Activated CD8-positive, alpha-beta memory T cell treated with anti-CD3 and anti-CD28 coated beads, Interleukin-2, amount 50 U/mL, for 1 hour (primary cell): ENCODE data around the gene MYZAP.
"Not testable (repeated sequence)": the region's sequence is repeated elsewhere in the genome, so short reads cannot be mapped to it uniquely, and the experiment has no call there.

Experiments used
- DNase-seq: peaks from one replicate; pipeline ENCODE4 v3.0.0-alpha.2; 2020; ENCODE audit errors: extremely low read depth

The MYZAP gene

DNA sequence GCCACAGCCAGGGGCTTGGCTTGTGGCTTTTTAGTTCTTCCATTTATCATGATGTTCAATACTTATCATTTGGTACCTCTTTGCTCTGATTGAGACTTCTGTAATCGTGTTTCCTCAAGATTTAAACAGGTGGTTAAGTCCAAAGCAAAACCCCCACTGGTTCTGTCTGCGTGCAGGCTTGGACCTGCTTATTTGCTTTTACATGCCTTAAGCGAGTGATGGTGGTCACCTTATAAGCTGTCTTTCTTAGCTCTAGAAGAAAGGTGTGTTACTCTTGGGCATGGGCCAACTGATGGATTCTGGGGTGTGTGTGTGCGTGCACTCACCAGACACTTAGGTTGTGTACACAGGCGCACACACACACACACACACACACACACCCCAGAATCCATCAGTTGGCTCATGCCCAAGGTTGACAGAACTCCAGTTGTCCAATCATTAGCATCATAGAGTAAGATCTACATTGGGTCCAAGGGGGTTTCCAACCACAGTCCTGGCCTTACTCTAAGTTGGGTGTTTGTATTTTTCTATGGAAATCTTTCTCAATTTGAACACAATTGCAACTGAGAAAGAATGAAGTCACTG, 1.2 kb downstream of the MYZAP start:
- DNase-seq = no peak

- DNase-seq = no peak
Observed at GRCh38 chr15:57594479-57594878, 2.8 kb downstream of the MYZAP start.

DNA sequence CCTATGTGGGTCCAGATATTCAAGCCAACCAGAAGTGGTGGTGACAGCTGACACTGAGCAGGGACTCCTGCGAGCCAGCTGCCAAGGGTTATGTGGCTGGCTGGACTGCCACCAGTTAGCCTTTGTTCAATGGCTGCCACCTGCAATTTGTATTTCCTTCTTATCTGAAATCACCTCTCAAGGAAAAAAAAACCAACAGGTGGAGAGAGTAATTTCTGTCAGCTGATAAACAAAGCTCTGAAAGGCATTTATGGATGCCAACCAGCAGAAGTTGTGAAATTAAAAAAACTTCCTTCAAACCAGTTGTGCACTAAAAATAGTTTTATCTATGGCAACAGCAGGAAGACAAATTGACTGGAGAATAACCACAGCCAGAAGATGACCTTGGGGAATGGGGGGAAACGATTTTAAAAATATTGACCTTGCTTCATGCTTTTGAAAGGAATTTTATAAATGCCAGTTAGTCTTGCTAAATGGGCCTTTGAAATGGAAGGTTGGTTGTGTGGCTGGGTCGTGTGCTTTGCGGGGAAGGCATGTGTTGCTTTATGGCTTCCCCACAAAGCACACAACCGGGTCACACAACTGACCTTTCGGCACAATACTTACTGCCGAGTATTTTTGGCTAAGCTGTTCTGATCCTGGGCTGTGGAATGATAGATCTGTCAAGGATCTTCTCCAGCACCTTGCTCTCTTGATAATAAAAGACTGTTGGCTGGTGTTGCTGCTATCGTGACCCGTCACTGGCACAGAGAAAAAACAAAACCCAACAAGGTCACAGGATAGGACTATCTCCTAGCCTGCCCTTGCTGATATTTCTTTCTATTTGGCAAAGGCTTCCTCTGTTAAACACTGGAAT, 3.5 kb downstream of the MYZAP start:
- no peak for DNase-seq

GRCh38 chr15:57596301-57596855, 4.7 kb downstream of the MYZAP start:
- DNase-seq = no peak

DNA sequence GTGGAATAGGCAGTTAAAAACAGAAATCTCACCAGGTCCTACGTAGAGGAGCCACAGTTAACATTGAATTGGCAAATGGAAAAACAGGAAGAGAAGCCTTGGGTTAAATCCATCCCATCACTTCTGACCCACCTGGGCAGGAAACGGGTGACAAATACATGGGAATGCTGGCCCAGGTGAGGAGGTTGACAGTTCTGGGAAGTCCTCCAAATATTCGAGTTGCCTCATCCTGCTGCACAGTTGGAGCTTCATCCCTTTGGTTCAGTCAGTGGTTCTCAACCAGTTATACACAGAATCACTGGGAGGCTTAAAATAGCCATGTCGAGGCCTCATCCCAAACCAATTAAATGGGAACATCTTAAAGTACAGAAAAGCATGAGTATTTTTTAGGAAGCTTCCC, 5.3 kb downstream of the MYZAP start:
- DNase-seq = no peak

DNA sequence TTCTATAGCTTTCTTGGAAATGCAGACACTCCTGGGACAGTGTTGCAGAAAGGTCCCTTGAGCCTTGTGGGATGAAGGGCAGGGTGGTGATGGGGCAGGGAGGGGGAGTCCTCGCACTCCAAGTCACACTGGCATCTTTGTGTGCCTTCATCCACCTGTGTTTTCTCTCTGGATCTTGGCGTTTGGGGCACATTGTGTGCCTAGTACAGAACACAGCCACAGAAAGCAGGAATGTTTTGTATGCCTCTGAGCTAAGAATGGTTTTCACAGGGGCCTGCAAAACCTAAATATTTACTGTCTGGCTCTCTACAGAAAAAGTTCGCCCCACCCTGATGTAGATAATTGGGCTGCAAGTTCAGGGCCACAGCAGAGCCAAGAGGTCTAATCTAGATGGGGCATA, 5.7 kb downstream of the MYZAP start:
- DNase-seq = no peak

GRCh38 chr15:57598346-57598745, 6.6 kb downstream of the MYZAP start:
- DNase-seq = no peak

DNA sequence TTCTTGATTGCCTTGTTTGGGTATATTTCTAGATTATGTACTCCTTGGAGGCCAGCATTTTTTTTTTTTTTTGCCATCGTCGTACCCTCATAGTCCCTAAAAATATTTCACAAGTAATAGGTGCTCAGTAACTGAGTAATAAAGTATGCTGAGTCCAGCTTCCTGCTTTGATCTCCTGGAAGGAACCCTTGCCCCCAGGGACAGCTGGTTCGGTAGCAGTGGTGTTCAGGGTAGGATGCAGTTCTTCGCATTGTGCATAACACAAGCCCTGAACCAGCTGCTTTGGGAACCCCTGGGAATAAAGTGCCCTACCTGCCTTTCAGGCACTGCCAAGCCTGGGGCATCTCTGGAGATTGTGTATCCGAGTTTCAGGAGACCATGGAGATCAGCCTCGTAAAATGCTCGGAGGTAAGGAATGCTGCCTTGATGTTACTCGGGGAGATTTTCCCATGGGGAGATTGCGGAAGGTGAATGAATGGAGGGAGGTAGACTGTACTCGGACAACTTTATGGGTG, 7.6 kb downstream of the MYZAP start:
- DNase-seq = no peak

GRCh38 chr15:57600197-57600596, 8.5 kb downstream of the MYZAP start:
- DNase-seq = no peak

GRCh38 chr15:57604507-57604906, 12.8 kb downstream of the MYZAP start:
- no peak for DNase-seq

DNA sequence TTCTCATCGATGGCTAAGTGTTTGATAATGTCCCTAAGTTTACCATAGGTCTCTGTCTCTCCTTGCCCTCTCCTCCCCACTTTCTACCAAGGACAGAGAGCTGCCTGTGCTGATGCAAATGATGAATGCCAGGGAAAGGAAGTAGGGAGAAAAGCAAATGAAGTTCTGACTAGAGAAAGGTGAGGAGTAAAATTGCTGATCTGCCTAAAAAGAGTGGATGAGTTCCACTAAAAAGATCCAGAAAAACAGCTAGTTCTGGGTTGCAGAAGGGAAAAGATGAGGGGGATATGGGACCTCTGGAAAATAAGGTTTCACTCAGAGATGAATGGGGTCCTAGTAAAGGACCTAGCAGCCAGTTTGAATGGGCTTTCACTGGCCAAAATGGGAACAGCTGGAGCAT, 13.8 kb downstream of the MYZAP start:
- DNase-seq = no peak

- no peak for DNase-seq
Observed at GRCh38 chr15:57606048-57606447, 14.3 kb downstream of the MYZAP start.

DNA sequence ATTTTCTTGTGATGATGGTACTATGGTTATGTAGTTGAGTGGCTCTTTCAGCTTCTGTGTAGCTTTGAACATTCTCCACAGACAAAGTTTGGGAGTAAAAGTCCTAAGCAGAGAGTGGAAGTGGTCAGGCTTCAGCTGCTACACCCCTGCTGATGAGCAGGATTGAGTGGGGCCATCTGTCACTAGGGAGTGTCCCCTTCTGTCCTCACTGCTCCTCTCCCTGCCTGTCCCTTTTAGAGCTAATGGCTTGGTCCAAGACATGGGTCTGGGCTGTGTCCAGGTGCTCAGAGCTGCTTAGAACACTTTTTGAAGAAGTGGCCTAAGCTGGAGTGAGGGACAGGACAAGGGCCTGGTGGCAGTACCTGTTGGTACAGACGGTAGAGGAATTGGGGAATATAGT, 15.1 kb downstream of the MYZAP start:
- DNase-seq = no peak

DNA sequence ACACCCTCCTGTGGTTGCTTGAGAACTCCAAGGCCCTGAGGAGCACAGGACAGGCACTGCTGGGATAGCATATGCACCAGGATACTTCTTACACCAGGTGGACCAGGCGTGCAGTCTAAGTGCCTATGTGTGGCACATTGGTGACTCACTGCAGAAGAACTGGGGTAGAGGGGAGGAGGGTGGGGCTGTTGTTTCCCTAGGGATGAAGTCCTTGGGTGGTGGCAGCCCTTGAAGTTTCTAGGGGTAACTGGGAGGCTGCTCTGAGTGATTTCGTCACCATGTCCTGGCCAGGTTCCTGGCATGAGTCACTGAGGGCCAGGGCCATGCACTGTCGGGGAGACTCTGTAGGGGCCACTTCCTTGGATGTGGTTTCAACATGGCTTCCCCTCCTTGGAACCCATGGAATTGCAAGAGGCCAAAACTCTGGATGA, 15.9 kb downstream of the MYZAP start:
- no peak for DNase-seq

DNA sequence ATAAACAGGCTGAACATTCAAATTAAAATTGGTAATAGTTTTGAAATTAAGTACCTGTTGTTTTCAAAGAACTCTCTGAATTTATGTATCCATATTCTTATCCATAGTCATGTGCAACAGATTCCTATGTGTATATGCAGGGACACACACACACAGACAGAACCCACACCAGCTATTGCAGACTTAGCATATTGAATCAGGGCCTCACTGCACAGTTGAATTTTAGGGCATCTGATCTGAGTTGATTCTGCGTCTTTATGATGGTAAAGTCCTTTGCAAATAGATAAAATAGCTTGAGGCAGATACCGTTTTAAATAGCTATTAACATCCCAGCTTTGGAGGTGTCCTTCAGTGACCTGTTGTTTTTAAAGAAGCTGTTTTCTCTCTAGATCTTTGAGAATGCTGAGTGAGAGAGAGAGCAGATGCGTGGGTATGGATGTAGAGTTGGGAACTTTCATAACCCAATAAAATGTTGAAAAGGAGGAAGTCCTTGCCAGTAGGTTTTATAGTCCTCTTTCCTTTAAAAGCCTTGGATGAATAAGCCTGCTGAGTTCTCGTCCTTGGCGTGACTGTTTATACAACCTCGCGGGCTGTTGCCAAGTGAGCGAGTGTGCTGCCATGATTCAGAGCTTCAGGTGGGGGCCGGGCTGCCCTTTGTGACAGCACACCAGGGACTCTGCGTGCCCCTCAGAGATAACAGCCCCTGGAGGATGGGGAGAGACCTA, 18.3 kb downstream of the MYZAP start:
- DNase-seq = no peak

GRCh38 chr15:57611123-57611522, 19.4 kb downstream of the MYZAP start:
- no peak for DNase-seq

GRCh38 chr15:57611938-57612337, 20.2 kb downstream of the MYZAP start:
- no peak for DNase-seq

DNA sequence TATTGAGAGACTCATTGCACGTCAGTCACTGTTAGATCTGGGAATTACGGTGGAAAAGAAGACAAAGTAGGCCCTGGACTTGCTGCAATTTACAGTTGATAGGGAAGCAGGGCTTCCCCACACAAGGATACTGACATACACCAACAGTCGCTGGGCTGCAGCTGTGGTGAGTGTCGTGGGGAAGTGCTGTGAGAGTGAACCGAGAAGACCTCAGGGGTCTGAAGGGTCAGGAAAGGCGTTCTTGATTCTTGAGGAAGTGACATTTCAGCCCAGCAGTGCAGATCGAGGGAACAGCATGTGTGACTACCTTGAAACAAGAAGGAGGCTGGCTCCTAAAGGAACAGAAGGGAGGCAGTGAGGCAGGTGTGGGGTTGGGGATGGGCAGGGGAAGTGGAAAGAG, 22.5 kb downstream of the MYZAP start:
- no peak for DNase-seq

DNA sequence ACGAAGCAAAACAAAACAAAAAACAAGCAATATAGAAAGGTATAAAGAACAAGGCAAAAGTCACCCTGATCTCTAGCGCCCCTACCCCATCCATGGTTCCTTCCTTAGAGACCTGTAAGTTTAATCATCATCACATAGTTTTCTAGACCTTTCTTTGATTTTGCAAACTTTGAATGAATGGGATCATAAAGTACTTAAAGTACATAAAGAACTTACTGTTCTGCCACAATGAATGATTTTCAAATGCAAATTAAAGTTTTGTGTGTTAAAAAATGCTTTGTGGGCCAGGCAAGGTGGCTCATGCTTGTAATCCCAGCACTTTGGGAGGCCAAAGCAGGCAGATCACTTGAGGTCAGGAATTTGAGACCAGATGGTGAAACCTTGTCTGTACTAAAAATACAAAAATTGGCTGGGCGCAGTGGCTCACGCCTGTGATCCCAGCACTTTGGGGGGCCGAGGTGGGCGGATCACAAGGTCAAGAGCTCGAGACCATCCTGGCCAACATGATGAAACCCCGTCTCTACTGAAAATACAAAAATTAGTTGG, 24.3 kb downstream of the MYZAP start:
- not testable (repeated sequence) for DNase-seq

GRCh38 chr15:57618325-57618724, 26.6 kb downstream of the MYZAP start:
- no peak for DNase-seq

DNA sequence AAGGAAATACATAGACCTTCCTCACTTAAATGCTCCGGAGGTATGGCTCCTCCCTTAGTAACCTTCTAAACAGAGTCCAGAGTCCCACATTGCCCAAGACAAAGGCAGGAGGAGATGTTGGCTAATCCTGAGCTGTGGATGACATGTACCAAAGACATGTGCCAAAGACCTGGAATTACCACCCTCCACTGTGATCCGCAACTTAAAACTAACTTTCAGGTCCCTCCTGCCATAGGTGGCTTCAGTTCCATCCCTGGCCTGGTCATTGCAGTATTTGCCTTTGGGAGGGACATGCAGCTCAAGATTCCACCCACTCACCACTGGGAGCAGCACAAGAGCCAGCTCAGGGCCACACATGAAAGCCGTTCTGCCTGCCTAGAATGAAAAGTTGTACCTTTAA, 28.0 kb downstream of the MYZAP start:
- DNase-seq = no peak

- no peak for DNase-seq
Observed at GRCh38 chr15:57624730-57625129, 33.0 kb downstream of the MYZAP start.
